GM12874 (cell line): ENCODE results near the gene PTPRT.

Source experiments
- CTCF ChIP-seq: IDR thresholded peaks from 2 replicates; pipeline ENCODE4 v1.5.1; 2011; ENCODE audit warnings: low read depth, mild to moderate bottlenecking, control low read depth, low read length, moderate library complexity; ENCODE audit not compliant: insufficient read depth

The PTPRT gene

DNA sequence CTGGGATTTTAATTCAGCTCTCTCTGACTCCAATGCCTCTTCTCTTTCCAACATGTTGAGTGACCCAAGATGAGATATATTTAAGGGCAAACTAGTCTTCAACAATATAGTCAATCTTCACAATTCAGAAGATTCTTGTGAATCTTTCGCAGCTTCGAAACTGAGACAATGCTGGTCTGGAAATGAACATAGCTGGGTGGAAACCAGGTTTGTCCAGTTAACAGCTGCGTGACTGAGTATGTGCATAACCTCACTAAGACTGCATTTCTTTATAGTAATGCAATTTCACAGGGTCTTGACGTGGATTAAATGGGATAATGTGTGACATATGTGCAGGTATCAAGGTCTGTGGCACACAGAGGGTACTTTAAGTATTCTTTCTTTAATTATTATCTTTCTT lies 18.9 kb downstream of the PTPRT start:
- no peak for TF ChIP-seq CTCF

- no peak for TF ChIP-seq CTCF
Observed at GRCh38 chr20:43167615-43168014, 22.1 kb downstream of the PTPRT start.

GRCh38 chr20:43167021-43167420 lies 22.7 kb downstream of the PTPRT start:
- no peak for TF ChIP-seq CTCF

GRCh38 chr20:43165611-43166010 lies 24.1 kb downstream of the PTPRT start:
- no peak for TF ChIP-seq CTCF

DNA sequence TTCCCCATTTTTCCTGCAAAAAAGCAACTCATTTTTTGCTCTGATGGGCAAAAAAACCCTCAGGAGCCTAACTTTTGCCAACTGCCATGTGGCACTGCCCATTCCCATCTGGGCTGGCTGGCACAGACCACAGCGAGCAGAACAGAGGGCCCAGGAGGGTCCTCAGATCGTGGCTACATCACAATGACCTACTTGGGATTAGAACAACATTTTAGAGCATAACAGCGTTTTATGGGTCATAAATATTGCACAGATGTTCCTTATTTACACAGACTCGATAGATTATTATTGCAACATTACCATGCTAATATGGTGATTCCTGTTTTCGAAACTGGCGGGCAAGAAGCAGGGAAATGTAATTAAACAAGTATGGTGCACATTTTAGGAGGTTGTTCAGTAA lies 28.0 kb downstream of the PTPRT start:
- no peak for TF ChIP-seq CTCF

DNA sequence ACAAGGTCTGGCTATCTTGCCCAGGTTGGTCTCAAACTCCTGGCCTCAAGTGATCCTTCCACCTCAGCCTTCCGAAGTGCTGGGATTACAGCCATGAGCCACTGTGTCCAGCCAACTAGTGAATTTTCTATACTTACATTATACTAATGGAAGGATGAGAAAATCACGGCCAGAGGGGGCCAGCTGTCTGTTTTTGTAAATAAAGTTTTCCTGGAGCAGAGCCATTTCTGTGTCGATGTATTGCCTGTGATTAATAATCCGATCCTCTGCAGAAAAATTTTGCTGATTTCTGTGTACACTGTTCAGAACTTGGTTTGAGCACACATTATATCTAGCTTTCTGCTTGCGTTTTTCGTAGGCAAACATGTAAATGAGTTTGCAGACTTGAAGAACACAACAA lies 28.8 kb downstream of the PTPRT start:
- TF ChIP-seq CTCF: no peak

GRCh38 chr20:43159994-43160393 lies 29.7 kb downstream of the PTPRT start:
- TF ChIP-seq CTCF: no peak
